PFSK-1 (cell line): ENCODE results near the gene TET3.

Experiments used
- FOXP2 ChIP-seq: optimal IDR thresholded peaks from 2 replicates; pipeline ENCODE3; 2011; ENCODE audit warnings: borderline replicate concordance, control low read depth, inconsistent platforms; ENCODE audit not compliant: insufficient read depth; ENCODE audit errors: extremely low read length, extremely low read depth
- POLR2AphosphoS5 ChIP-seq: IDR thresholded peaks from 2 replicates; pipeline ENCODE4 v1.6.1; 2012; ENCODE audit warnings: low read depth, mild to moderate bottlenecking, control low read depth, low read length, moderate library complexity
- REST ChIP-seq, 2 experiments: IDR thresholded peaks; 2 replicates each; pipeline versions ENCODE4 v1.6.1 to v1.8.0; 2011 to 2012; ENCODE audit warnings: low read depth in 2 of 2, low read length in 2 of 2, control low read depth in 1 of 2, inconsistent platforms in 1 of 2, mild to moderate bottlenecking in 1 of 2, moderate library complexity in 1 of 2; ENCODE audit not compliant: insufficient read depth in 1 of 2
- SIN3A ChIP-seq: IDR thresholded peaks from 2 replicates; pipeline ENCODE4 v1.6.1; 2012; ENCODE audit warnings: mild to moderate bottlenecking, low read length, moderate library complexity, borderline replicate concordance; ENCODE audit not compliant: insufficient read depth
- TAF1 ChIP-seq: IDR thresholded peaks from 2 replicates; pipeline ENCODE4 v1.6.1; 2012; ENCODE audit warnings: low read length, control low read depth, borderline replicate concordance; ENCODE audit not compliant: insufficient read depth

GRCh38 chr2:74005786-74006185, 21.1 kb downstream of the TET3 start:
- no peak for TF ChIP-seq TAF1
- no peak for TF ChIP-seq REST (IDR thresholded peaks at IDR 0.05; ENCODE audit: insufficient read depth in 1 of 2, low read depth in 2 of 2, low read length in 2 of 2)
- no peak for TF ChIP-seq POLR2AphosphoS5
- no peak for TF ChIP-seq FOXP2
- no peak for TF ChIP-seq SIN3A
